A549 (cell line): ENCODE data around the gene CPZ.

Experiments used
- CTCF ChIP-seq: fragments of >200 bp; sonication (Bioruptor Twin); formaldehyde crosslinking; IDR thresholded peaks from 3 replicates; pipeline ENCODE4 v1.5.1; 2016
- ELK1 ChIP-seq: fragments of 150-350 bp; IDR thresholded peaks from 2 replicates; pipeline ENCODE4 v1.6.1; 2014; ENCODE audit warnings: low read depth, mild to moderate bottlenecking, low read length
- EP300 ChIP-seq, 2 experiments: fragments of >200 bp; sonication (Bioruptor Twin); formaldehyde crosslinking; IDR thresholded peaks; 2 replicates in 1 of 2; 3 replicates in 1 of 2; pipeline ENCODE4 v1.6.1; 2016 to 2017
- HOXA7 ChIP-seq: fragments of 250-450 bp; sonication (Bioruptor Pico); IDR thresholded peaks from 2 replicates; pipeline ENCODE4 v1.5.0; 2020; ENCODE audit warnings: mild to moderate bottlenecking, moderate library complexity
- NPAS2 ChIP-seq: fragments of 250-450 bp; sonication (Bioruptor Pico); IDR thresholded peaks from 2 replicates; pipeline ENCODE4 v1.8.0; 2022; ENCODE audit warnings: mild to moderate bottlenecking, moderate library complexity, borderline replicate concordance
- PBX3 ChIP-seq: IDR thresholded peaks from 2 replicates; pipeline ENCODE4 v1.6.1; 2012
- POLR2AphosphoS2 ChIP-seq: conservative IDR thresholded peaks from 2 replicates; pipeline ENCODE4 v1.6.1; 2012; ENCODE audit warnings: low read length, improper control_type of control experiment, inconsistent platforms
- RAD21 ChIP-seq, 2 experiments: fragments of >200 bp in 1 of 2; sonication (Bioruptor Twin) in 1 of 2; formaldehyde crosslinking in 1 of 2; IDR thresholded peaks in 1 of 2; conservative IDR thresholded peaks in 1 of 2; 2 replicates in 1 of 2; 3 replicates in 1 of 2; pipeline ENCODE4 v1.6.1; 2012 to 2018; ENCODE audit warnings: inconsistent platforms in 1 of 2
- RFX5 ChIP-seq: fragments of 450-650 bp; IDR thresholded peaks from 2 replicates; pipeline ENCODE4 v1.7.1; 2014; ENCODE audit warnings: antibody characterized with exemption, mild to moderate bottlenecking, moderate library complexity
- SMC3 ChIP-seq: fragments of >200 bp; sonication (Bioruptor Twin); formaldehyde crosslinking; IDR thresholded peaks from 3 replicates; pipeline ENCODE4 v1.6.1; 2018; ENCODE audit warnings: inconsistent platforms

GRCh38 chr4:8640816-8641215, 48.3 kb downstream of the CPZ start:
- TF ChIP-seq NPAS2 (CRISPR knock-in tag) (no peak), RAD21 (conservative IDR thresholded peaks at IDR 0.05 in 1 of 2, IDR thresholded peaks at IDR 0.05 in 1 of 2) (no peak), HOXA7 (CRISPR knock-in tag) (no peak), ELK1 (no peak), CTCF (no peak), SMC3 (no peak), PBX3 (no peak), POLR2AphosphoS2 (no peak), EP300 (IDR thresholded peaks at IDR 0.05) (no peak), RFX5 (no peak)
